Measurements from ENCODE around the gene CEACAM19.
"Not testable (repeated sequence)": the region's sequence is repeated elsewhere in the genome, so short reads cannot be mapped to it uniquely, and the experiment has no call there.

CEACAM19 gene

DNA sequence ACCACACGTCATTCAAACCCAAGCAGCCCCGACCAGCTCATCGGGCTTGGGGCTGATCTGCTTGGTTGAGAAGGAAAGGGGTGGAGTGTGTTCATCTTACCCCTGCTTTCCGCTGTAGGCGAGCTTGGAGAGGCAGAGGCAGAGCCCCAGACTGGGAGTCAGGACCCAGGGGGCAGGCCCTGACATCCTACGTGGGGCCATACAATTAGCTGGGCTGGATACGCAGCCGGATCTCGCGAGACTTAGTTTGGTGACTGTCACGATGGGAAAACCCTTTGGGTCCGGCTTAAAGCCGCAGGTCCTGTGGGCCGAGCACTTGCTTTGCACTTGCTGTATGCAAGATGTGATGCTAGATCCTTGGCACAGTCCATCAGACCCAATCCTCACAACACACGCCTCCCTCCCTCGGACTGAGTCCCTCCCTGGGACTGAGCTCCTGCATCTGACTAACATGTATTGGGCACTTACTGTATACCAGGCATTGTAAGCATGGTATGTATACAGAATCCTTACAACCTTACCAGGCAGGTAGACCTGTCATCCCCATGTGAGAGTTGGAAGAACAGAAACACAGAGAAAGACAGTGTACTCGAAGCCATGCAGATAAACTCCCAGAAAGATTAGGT, 31.4 kb downstream of the CEACAM19 start:
- DNase-seq (ENCODE audit: low read depth), result no peak

DNA sequence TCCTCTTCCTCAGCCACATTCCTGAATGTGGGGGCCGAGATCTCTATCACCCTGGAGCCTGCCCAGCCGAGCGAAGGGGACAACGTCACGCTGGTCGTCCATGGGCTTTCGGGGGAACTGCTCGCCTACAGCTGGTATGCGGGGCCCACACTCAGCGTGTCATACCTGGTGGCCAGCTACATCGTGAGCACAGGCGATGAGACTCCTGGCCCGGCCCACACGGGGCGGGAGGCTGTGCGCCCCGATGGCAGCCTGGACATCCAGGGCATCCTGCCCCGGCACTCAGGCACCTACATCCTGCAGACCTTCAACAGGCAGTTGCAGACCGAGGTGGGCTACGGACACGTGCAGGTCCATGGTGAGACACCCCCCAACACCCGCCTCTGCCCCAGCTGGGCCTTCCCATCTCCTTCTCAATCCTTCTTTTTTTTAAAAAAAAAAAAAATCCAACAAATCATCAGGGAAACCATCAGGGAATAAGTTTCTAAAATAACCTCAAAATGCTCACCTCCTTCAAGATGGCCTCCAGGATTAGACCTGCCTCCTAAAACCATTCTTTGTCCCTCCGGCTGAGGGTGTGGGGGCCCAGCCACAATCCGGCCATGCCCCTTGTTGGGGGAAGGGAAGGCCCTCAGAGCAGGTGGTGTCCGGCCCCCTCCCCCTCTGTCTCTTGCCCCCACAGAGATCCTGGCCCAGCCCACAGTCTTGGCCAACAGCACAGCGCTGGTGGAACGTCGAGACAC, 32.2 kb downstream of the CEACAM19 start:
- DNase-seq (ENCODE audit: low read depth), result no peak

DNA sequence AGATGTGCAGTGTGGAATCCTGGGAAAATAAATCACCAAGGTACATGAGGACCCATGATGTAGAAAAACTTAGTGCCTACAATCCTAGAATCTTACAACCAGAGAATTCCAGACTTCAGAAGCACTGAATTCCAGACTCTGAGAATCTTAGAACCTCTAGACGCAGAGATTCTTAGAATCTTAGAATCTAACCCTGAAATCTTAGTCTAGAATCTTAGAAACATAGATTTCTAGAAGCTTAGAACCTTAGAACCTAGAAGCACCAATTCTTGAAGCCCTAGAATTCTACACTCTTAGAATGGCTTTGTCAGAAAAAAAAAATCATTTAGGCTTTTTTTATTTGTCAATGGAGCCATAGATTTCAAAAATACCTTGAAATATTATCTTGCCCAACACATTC, 33.7 kb downstream of the CEACAM19 start:
- DNase-seq (ENCODE audit: low read depth), result no peak

DNA sequence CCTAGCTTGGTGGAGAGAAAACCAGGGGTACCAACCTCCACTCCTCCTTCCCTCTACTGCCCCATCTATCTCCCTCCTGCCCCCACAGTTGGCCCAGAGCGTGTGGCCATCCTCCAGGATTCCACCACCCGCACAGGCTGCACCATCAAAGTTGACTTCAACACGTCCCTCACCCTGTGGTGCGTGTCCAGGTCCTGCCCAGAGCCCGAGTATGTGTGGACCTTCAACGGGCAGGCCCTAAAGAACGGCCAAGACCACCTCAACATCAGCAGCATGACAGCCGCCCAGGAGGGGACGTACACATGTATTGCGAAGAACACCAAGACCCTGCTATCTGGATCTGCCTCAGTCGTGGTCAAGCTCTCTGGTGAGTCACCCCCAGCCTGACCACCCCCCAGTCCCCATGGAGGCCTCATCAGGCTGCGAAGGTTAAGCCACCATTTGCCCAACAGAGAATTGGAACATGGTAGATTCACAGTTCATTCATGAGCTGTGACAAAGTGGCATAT, 34.3 kb downstream of the CEACAM19 start:
- DNase-seq (ENCODE audit: low read depth), result no peak

DNA sequence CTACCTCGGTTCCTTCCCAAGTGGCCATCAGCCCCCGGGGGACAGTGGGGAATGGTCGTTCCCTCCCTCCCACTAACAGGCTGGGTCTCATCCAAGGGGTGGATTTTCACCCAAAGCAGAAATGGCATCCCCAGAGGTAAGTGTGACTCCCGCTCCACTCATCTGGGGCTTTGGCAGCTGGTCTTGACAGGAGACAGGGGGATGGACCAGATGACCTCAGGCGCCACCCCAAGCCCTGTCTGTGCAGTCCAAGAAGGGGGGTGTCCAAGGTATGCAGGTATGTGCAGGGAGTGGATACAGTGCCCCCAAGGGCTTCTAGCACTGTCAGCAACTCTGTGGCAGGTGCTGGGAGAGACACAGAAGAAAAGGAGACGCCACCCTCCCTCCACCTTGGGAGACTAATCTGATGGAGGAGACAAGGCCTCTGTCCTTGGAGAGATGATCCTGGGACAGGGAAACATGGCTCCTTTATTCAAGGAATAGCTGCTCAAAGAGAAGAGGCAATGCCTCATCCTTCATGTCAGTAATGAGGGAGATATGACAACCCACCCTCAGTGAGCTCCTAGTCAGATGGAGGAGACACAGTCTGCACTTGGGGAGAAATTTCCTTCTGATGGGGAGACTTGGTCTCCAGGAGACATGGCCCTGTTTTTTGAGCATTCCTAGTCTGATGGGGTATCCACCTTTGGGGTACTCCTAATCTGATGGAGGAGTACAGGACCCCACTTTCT, 35.4 kb downstream of the CEACAM19 start:
- DNase-seq (ENCODE audit: low read depth), result no peak

DNA sequence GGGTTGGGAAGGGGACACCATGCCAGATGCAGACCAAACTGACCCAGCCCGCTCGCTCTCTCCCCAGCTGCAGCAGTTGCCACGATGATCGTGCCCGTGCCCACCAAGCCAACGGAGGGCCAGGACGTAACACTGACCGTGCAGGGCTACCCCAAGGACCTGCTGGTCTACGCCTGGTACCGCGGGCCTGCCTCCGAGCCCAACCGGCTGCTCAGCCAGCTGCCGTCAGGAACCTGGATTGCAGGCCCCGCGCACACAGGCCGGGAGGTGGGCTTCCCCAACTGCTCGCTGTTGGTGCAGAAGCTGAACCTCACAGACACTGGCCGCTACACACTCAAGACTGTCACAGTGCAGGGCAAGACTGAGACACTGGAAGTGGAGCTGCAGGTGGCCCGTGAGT, 36.5 kb downstream of the CEACAM19 start:
- no peak for DNase-seq (ENCODE audit: low read depth)

DNA sequence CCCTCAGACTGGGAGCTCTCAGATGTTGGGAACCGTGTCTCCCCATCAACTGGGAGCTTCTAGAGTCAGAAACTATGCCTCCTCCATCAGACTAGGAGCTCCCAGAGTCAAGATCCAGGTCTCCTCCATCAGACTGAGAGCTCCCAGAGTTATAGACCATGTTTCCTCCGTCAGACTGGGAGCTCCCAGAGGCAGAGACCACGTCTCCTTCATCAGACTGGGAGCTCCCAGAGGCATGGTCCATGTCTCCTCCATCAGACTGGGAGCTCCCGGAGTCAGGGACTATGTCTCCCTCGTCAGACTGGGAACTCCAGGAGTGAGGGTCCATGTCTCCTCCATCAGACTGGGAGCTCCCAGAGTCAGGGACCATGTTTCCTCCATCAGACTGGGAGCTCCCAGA, 37.7 kb downstream of the CEACAM19 start:
- DNase-seq (ENCODE audit: low read depth), result no peak

DNA sequence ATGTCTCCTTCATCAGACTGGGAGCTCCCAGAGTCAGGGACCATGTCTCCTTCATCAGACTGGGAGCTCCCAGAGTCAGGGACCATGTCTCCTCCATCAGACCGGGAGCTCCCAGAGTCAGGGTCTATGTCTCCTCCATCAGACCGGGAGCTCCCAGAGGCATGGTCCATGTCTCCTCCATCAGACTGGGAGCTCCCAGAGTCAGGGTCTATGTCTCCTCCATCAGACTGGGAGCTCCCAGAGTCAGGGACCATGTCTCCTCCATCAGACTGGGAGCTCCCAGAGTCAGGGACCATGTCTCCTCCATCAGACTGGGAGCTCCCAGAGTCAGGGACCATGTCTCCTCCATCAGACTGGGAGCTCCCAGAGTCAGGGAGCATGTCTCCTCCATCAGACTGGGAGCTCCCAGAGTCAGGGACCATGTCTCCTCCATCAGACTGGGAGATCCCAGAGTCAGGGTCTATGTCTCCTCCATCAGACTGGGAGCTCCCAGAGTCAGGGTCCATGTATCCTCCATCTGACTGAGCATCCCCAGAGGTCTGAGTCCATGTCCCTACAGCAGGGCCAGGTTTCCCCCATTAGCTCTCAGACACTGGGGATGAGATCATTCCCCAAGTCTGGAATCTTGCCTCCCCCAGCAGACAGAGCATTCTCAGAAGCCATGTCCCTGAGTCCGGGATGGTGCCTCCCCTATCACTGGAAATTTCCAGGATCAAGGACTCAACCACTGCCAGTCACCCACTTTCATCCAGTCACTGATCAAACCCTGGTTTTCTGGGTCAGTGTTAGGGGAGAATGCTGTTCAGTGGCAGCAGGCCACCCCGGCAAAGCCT, 38.4 kb downstream of the CEACAM19 start:
- not testable (repeated sequence) for DNase-seq (ENCODE audit: low read depth)

DNA sequence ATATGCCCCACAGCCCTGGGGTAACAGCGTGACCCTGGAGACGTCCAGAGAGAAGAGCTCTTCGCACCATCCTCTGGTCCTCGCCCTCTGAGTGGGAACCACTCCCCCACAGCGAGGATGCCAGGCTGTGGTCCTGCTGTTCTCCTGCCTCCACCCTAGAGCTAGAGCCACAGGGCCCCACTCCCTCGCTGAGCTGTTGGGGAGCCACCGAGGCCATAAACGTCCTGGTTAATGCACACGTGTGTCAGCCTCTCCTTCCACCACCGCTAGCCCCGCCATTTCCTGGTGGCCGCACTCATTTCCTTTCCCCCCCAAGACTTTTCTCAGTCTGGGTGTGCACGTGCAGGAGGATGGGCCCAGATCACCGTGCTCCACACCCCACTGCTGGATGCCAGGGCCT, 39.2 kb downstream of the CEACAM19 start:
- DNase-seq (ENCODE audit: low read depth), result no peak

DNA sequence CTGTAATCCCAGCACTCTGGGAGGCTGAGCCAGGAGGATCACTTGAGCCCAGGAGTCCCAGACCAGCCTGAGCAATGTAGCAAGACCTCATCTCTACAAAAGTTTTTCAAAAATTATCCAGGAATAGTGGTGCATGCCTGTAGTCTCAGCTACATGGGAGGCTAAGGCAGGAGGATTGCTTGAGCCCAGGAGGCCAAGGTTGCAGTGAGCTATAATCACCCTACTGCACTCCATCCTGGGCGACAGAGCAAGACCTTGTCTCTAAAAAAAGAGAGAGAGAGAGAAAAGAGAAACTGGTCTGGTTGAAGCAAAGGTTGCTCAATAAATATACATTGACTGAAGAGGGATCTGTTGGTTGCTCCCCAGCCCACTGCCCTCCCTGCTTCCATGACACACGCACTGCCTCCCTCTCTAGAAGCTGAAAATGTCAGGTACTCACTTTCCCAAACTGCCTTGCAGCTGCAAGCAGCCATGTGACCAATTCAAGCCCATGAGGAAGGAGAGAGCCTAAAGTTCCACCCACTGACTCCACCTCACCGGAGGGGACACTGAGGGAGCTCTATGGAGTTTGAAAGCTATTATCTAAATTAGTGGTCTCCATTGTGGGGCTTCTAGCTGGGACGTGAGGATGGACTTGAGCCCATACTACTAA, 41.7 kb downstream of the CEACAM19 start:
- no peak for DNase-seq (ENCODE audit: low read depth)

DNA sequence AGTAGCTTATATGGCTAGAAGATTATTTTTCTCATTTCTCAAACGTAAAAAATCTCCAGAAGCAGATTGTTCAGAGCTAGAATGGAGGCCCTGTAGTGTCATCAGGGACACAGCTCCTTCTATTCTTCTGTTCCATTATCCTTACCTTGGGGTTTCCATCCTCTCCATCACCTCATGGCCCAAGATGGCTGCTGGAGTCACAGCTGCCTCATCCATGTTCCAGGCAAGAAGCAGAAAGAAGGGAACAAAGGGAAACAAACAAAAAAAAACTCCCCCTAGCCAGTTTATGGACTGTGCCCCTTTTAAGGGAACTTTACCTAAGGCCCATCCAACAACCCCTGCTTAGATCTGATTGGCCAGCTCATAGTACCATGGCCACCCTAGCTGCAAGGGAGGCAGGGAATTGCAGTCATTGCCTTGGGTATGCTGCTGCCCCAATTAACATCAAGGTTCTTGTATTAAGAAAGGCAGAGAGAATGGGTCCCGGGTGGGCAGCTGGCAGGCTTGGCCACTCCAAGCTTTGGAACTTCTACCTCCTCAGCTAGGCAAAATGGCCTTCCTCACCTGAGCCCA, 43.4 kb downstream of the CEACAM19 start:
- DNase-seq (ENCODE audit: low read depth), result no peak

DNA sequence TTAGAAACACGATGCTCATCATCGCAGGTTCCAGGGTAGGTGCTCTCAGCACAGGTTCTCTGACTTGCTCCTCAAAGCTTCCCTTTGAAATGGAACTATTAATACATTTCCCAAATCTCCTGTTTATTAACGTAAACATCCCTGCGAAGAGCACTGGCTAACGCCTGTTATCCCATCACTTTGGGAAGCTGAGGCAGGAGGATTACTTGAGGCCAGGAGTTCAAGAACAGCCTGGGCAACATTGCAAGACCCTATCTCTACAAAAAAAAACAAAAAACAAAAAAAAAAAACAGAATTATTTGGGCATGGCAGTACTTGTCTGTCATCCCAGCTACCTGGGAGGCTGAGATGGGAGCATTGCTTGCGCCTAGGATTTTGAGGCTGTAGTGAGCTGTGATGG, 46.3 kb downstream of the CEACAM19 start:
- DNase-seq (ENCODE audit: low read depth), result no peak

DNA sequence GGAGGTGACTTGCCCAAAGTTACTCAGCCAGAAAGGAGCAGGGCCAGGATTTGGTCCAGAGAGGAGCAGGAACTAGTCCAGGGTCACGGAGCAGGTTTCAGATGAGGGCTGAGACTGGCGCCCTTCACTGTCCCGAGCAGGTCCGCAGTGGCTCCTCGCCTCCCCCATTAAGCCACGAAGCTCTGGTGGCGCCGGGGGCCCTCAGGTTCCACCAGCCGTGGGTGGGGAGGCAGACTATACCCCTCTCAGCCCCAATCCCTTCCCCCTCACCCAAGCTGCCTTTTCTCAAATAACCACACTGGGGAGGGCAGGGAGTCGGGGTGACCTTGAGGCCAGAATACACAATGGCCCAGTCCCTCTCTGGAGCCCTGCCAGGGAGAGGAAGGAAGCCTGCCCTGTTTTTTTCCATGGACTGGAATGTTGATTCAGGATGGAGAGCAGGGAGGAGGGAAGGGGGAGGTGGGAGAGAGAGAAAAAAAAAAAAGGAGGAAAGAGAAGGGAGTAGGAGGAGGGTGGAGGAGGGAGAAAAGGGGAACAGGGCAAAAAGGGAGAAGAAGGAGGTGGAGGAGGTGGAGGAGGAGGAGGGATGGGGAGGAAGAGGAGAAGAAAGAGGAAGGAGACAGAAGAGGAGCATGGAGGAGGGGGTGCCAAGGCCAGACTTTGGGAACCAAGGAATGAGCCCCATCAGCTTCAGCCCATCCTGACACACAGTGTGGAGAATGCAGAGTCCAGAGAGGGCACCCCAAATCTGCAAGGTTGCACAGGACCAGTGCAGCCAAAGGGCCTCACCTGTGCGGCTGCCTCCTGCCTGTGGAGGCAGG, 47.4 kb downstream of the CEACAM19 start:
- no peak for DNase-seq (ENCODE audit: low read depth)

DNA sequence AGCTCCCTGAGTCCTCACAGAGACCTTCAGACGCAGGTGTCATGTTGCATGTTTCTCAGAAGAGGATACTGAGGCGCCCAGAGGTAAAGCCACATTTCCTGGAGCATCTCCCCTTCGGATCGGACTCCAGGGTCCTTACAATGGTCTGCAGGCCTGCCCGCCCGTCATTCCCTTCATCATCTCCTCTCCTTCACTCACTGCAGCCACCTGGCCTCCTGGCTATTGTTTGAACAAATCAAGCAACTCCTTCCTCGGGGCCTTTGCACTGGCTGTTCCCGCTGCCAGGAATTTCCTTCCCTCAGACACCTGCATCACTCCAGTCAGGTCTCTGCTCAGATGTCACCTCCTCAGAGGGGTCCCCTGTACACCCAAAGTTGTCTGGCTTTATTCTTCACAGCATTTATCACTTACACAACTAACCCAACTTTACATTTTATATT, 48.0 kb downstream of the CEACAM19 start:
- no peak for DNase-seq (ENCODE audit: low read depth)

DNA sequence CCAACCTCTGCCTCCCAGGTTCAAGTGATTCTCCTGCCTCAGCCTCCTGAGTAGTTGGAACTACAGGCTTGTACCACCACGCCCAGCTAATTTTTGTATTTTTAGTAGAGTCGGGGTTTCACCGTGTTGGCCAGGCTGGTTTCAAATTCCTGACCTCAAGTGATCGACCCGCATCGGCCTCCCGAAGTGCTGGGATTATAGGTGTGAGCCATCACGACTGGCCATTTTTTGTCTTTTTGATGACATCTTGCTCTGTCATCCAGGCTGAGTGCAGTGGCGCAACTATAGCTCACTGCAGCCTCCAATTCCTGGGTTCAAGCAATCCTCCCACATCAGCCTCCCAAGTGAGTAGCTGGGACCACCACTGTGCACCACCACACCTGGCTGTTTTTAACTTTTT, 49.1 kb downstream of the CEACAM19 start:
- DNase-seq (ENCODE audit: low read depth), result not testable (repeated sequence)

DNA sequence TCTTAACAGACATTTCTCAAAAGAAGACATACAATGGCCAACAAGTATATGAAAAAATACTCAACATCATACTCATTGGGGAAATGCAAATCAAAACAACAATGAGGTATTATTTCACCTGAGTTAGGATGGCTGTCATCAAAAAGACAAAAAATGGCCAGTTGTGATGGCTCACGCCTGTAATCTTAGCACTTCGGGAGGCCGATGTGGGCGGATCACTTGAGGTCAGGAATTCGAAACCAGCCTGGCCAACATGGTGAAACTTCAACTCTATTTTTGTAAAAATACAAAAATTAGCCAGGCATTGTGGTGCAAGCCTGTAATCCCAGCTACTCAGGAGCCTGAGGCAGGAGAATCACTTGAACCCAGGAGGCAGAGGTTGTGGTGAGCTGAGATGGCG, 49.7 kb downstream of the CEACAM19 start:
- DNase-seq (ENCODE audit: low read depth), result no peak

DNA sequence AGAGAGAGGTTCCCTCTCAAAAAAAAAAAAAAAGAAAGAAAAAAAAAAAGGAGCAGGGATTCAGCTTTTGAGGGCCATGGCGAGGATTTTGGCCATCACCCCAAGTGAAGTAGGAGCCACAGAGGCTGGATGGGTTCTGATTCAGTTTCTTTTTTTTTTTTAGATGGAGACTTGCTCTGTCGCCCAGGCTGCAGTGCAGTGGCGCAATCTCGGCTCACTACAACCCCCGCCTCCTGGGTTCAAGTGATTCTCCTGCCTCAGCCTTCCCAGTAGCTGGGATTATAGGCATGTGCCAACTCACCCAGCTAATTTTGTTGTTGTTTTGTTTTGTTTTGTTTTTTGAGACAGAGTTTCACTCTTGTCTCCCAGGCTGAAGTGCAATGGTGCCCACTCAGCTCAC, 50.1 kb downstream of the CEACAM19 start:
- not testable (repeated sequence) for DNase-seq (ENCODE audit: low read depth)

DNA sequence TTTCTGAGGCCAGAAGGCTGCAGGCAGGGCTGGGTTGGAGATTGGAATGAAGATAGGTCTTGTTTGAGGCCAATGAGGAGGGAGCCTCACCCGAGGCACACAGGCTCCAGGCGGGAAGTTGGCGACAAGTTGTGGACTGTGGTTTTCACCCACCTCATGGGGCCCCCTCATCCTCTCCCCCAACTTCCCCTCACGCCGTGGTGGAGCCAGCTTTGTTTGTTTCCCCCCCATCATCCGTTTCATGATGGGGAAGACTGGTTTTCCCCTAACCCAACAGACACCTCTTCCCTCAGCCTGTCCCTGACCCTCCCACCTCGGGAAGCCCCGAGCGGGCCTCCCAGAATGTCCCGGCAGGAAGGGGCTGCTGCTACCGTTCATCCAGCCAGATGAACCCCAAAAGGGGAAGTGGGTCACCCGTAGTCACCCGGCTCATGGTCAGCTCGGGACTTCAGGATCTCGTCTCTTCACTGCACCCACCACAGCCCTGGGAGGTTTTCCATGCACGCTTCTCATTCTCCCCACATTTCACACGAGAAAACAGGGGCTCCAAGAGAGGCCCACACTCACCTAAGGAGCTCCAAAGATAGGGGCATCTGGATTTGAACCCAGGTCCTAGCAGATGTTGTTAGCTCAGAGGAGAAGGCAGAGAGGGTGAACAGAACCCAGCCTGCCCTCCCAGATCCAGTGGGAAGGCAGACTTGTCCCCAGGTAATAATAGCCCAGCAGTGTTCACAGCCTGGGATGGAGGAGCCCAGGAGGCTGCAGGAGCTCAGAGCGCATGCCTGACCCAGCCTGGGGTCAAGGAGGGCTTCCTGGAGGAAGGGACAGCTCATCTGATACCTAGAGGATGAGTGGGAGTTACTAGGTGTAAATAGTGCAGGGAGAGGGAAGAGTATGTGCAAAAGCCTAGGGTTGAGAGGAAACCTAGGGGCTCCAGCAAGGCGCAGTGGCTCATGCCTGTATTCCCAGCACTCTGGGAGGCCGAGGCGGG, 51.1 kb downstream of the CEACAM19 start:
- no peak for DNase-seq (ENCODE audit: low read depth)
